Subcutaneous abdominal adipose tissue (tissue), 5 donors: ENCODE measurements around the gene ZMYND19.
"Not testable (repeated sequence)": the region's sequence is repeated elsewhere in the genome, so short reads cannot be mapped to it uniquely, and the experiment has no call there.

Source experiments
- H3K27ac ChIP-seq: one replicate; pipeline ENCODE4 v1.7.0; 2013; ENCODE audit warnings: low read depth, mild to moderate bottlenecking, inconsistent platforms, low read length, moderate library complexity
- H3K27me3 ChIP-seq, 5 donors: one replicate each; pipeline ENCODE4 v1.7.0; 2013; ENCODE audit warnings: low read length in 5 of 5, inconsistent platforms in 1 of 5; ENCODE audit not compliant: control insufficient read depth in 5 of 5, insufficient read depth in 4 of 5
- H3K36me3 ChIP-seq, 5 donors: one replicate each; pipeline ENCODE4 v1.7.0; 2013; ENCODE audit warnings: low read length in 5 of 5; ENCODE audit not compliant: control insufficient read depth in 5 of 5, insufficient read depth in 5 of 5
- H3K4me1 ChIP-seq, 5 donors: one replicate each; pipeline ENCODE4 v1.7.0; 2013; ENCODE audit warnings: low read length in 5 of 5, mild to moderate bottlenecking in 3 of 5, moderate library complexity in 1 of 5; ENCODE audit not compliant: control insufficient read depth in 5 of 5, insufficient read depth in 5 of 5
- H3K4me3 ChIP-seq, 5 donors: one replicate each; pipeline ENCODE4 v1.7.0; 2013; ENCODE audit warnings: low read length in 5 of 5, low read depth in 1 of 5
- H3K9ac ChIP-seq, 5 donors: one replicate each; pipeline ENCODE4 v1.7.0; 2013; ENCODE audit warnings: low read length in 5 of 5, mild to moderate bottlenecking in 4 of 5, moderate library complexity in 3 of 5
- H3K9me3 ChIP-seq, 5 donors: one replicate each; pipeline ENCODE4 v1.7.0; 2013; ENCODE audit warnings: low read length in 5 of 5; ENCODE audit not compliant: control insufficient read depth in 5 of 5
- donor health status: healthy.
- donor health status: healthy.
- donor health status: healthy.
- donor health status: healthy.
- donor health status: healthy.

ZMYND19 gene

DNA sequence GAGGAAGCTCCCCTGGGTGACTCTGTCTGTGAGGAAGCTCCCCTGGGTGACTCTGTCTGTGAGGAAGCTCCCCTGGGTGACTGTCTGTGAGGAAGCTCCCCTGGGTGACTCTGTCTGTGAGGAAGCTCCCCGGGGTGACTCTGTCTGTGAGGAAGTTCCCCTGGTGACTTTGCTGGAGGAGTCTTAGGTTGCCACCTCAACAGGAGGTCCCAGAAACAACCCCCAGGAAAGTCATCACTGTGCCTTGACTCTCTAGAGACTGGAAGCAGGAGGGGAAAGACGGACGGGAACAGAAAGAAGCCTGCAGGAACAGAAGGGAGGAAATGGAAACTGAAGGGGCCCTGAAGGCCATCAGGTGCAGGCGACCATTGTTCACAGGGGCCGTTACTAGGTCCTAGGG lies 21.9 kb downstream of the ZMYND19 start:
- not testable (repeated sequence) for H3K27me3 ChIP-seq, H3K9me3 ChIP-seq, H3K27ac ChIP-seq, H3K4me3 ChIP-seq, H3K4me1 ChIP-seq, H3K9ac ChIP-seq
- peaks cover 3 to 40% (median 30%) of the 10 kb centered on the region in 5 donors for H3K36me3 ChIP-seq

GRCh38 chr9:137564817-137565411 lies 25.4 kb downstream of the ZMYND19 start:
- no peak overlapping the region for H3K27ac ChIP-seq
- no peak overlapping the region for H3K9ac ChIP-seq
- H3K9me3 ChIP-seq, result no peaks in the 10 kb centered on the region
- peaks cover 0 to 43% (median 27%) of the 10 kb centered on the region in 5 donors for H3K36me3 ChIP-seq
- no peak overlapping the region for H3K4me3 ChIP-seq
- H3K27me3 ChIP-seq, result no peaks in the 10 kb centered on the region
- H3K4me1 ChIP-seq, result no peaks in the 10 kb centered on the region

- H3K27ac ChIP-seq, result no peak overlapping the region
- no peaks in the 10 kb centered on the region for H3K4me1 ChIP-seq
- H3K27me3 ChIP-seq, result no peaks in the 10 kb centered on the region
- no peak overlapping the region for H3K9ac ChIP-seq
- no peaks in the 10 kb centered on the region for H3K9me3 ChIP-seq
- no peak overlapping the region for H3K4me3 ChIP-seq
- peaks cover 0 to 45% (median 28%) of the 10 kb centered on the region in 5 donors for H3K36me3 ChIP-seq
Measured at GRCh38 chr9:137564134-137564533, 26.2 kb downstream of the ZMYND19 start.

DNA sequence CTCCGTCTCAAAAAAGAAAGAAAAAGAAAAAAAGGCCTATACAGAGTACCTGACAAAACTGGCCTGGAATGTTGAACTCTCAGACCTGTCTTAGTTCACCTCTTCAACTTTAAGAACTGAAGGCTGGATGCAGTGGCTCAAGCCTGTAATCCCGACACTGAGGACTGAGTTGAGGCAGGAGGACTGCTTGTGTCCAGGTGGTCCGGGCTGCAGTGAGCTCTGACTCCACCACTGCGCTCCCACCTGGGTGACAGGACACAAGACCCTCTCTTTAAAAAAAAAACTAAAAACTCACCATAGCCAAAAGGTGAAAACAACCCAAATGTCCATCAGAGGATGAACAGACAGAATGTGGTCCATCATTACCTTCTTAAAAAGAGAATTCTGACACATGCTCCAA lies 32.2 kb downstream of the ZMYND19 start:
- no peaks in the 10 kb centered on the region for H3K9me3 ChIP-seq
- no peaks in the 10 kb centered on the region for H3K27me3 ChIP-seq
- no peak overlapping the region for H3K9ac ChIP-seq
- H3K27ac ChIP-seq, result no peak overlapping the region
- H3K4me3 ChIP-seq, result no peak overlapping the region
- no peaks in the 10 kb centered on the region for H3K4me1 ChIP-seq
- peaks cover 0 to 70% (median 36%) of the 10 kb centered on the region in 5 donors for H3K36me3 ChIP-seq

DNA sequence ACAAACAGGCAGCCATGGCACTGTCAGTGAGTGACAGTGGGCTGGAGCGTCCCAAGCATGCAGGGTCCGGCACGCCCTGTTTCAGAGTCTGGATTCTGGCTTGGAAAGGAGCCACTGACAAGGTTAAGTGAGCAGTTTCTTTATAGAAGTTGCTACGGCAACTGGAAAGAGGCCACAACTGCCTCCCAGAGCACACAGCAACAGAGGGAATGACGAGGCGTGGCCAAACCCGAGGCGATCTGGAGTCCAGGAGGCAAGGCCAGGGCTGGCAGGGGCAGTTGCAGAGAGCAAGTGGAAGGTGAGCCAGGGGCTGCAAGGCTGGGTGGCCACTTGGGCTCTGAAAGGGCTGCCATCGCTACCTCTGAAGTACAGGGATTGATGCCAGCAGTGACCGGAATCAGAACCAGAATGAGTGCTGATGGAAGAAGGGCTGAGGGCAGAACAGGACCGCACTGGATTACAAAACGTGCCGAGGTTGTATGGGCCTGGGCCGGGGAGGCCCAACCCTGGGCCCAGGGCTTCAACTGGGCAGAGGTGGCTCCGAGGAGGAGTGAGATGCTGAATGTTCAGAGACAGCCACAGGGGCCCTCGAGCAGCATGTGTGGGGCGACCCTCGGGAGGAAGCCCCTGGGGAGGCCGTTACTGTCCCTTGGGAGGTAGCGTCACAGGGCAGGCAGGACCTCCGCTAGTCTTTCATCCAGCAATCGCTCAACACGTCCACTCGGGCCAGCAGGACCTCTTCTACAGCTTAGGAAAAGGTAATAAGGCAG lies 34.1 kb downstream of the ZMYND19 start:
- Histone ChIP-seq H3K9me3 (no peaks in the 10 kb centered on the region), H3K27ac (no peak overlapping the region), H3K4me3 (no peak overlapping the region), H3K9ac (no peak overlapping the region), H3K27me3 (no peaks in the 10 kb centered on the region), H3K4me1 (peaks cover 0 to 12% (median 8%) of the 10 kb centered on the region in 5 donors), H3K36me3 (peaks cover 0 to 54% (median 29%) of the 10 kb centered on the region in 5 donors)

DNA sequence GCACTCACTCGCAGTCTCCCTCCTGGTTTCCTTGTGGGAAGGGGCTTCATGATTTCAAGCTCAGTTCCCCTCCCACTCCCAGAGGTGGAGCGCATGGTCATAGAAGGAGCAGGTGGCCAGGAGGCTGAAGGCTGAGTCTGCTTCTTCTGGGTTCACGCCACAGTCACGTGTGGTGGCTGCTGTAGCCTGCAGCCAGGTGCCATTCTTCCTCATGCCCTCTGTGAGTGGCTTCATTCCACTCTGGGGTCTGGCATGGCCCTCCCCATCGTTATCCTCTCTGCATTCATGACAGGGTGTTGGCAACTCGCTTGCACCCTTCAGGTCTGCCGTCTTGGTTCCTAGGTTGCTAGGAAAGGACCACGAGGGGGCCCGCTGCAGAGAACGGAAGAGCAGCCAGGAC lies 35.1 kb downstream of the ZMYND19 start:
- no peak overlapping the region for H3K4me3 ChIP-seq
- H3K36me3 ChIP-seq, result peaks cover 0 to 53% (median 29%) of the 10 kb centered on the region in 5 donors
- H3K27me3 ChIP-seq, result no peaks in the 10 kb centered on the region
- H3K4me1 ChIP-seq, result peaks cover 0 to 14% (median 9%) of the 10 kb centered on the region in 5 donors
- H3K9me3 ChIP-seq, result no peaks in the 10 kb centered on the region
- no peak overlapping the region for H3K9ac ChIP-seq
- no peak overlapping the region for H3K27ac ChIP-seq

- no peak overlapping the region for H3K9ac ChIP-seq
- peaks cover 0 to 22% (median 17%) of the 10 kb centered on the region in 5 donors for H3K4me1 ChIP-seq
- no peaks in the 10 kb centered on the region for H3K9me3 ChIP-seq
- no peak overlapping the region for H3K27ac ChIP-seq
- H3K27me3 ChIP-seq, result no peaks in the 10 kb centered on the region
- peaks cover 0 to 48% (median 26%) of the 10 kb centered on the region in 5 donors for H3K36me3 ChIP-seq
- no peak overlapping the region for H3K4me3 ChIP-seq
Measured at GRCh38 chr9:137554349-137554748, 36.0 kb downstream of the ZMYND19 start.

GRCh38 chr9:137553654-137554053 lies 36.7 kb downstream of the ZMYND19 start:
- H3K27ac ChIP-seq, H3K4me3 ChIP-seq, H3K27me3 ChIP-seq, H3K9me3 ChIP-seq, H3K9ac ChIP-seq: not testable (repeated sequence)
- H3K4me1 ChIP-seq, result peaks cover 3 to 28% (median 21%) of the 10 kb centered on the region in 5 donors
- H3K36me3 ChIP-seq, result peaks cover 0 to 47% (median 26%) of the 10 kb centered on the region in 5 donors

DNA sequence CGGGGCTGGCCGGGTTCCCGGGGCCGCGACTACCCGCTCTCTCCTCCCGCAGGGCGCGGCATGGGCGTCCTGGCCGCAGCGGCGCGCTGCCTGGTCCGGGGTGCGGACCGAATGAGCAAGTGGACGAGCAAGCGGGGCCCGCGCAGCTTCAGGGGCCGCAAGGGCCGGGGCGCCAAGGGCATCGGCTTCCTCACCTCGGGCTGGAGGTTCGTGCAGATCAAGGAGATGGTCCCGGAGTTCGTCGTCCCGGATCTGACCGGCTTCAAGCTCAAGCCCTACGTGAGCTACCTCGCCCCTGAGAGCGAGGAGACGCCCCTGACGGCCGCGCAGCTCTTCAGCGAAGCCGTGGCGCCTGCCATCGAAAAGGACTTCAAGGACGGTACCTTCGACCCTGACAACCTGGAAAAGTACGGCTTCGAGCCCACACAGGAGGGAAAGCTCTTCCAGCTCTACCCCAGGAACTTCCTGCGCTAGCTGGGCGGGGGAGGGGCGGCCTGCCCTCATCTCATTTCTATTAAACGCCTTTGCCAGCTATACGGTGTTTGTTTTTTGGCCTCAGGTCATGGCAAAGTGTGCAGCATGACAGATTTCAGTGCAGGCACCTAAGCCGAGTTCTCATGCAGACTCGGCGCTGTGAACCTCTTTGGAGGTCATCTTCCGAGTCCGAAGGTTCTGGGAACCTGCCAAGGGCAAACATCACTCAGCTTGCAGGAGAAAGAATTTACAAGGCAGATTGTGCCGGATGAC lies 38.1 kb downstream of the ZMYND19 start:
- Histone ChIP-seq H3K9me3 (no peaks in the 10 kb centered on the region), H3K27me3 (no peaks in the 10 kb centered on the region), H3K4me1 (peaks cover 4 to 39% (median 34%) of the 10 kb centered on the region in 5 donors), H3K36me3 (peaks cover 0 to 33% (median 21%) of the 10 kb centered on the region in 5 donors), H3K27ac (peak overlapping the region; percentile 70), H3K4me3 (peak overlapping the region; percentile 74 to 81 (median 78)), H3K9ac (peak overlapping the region in 4 of 5 donors; percentile 77 to 81 (median 78))
